Retinal pigment epithelial cell (primary cell): Measurements from ENCODE around the gene FAIM2.

Source experiments
- DNase-seq: peaks from one replicate; pipeline ENCODE4 v3.0.0-alpha.2; 2010; ENCODE audit warnings: low read depth
- H3K4me3 ChIP-seq: 2 replicates; pipeline ENCODE4 v1.5.1; 2011; ENCODE audit warnings: mild to moderate bottlenecking, low read length, control low read depth, moderate library complexity
- CTCF ChIP-seq: conservative IDR thresholded peaks from 2 replicates; pipeline ENCODE4 v1.5.1; 2011; ENCODE audit warnings: low read depth, low read length, control low read depth, inconsistent platforms

The FAIM2 gene

GRCh38 chr12:49889361-49890095, 14.2 kb downstream of the FAIM2 start:
- TF ChIP-seq CTCF = no peak
- H3K4me3 ChIP-seq = no peak overlapping the region
- DNase-seq = no peak

GRCh38 chr12:49888461-49889151, 15.1 kb downstream of the FAIM2 start:
- no peak overlapping the region for H3K4me3 ChIP-seq
- DNase-seq = no peak
- no peak for TF ChIP-seq CTCF

GRCh38 chr12:49887536-49888401, 15.9 kb downstream of the FAIM2 start:
- no peak for DNase-seq
- TF ChIP-seq CTCF = no peak
- no peak overlapping the region for H3K4me3 ChIP-seq

GRCh38 chr12:49887091-49887490, 16.6 kb downstream of the FAIM2 start:
- no peak for TF ChIP-seq CTCF
- DNase-seq = no peak
- H3K4me3 ChIP-seq = no peak overlapping the region

GRCh38 chr12:49885663-49886461, 17.8 kb downstream of the FAIM2 start:
- no peak for TF ChIP-seq CTCF
- DNase-seq = no peak
- H3K4me3 ChIP-seq = no peak overlapping the region

GRCh38 chr12:49885118-49885517, 18.6 kb downstream of the FAIM2 start:
- H3K4me3 ChIP-seq = no peak overlapping the region
- no peak for DNase-seq
- TF ChIP-seq CTCF = no peak
